ENCODE data around the gene EFS.

DNA sequence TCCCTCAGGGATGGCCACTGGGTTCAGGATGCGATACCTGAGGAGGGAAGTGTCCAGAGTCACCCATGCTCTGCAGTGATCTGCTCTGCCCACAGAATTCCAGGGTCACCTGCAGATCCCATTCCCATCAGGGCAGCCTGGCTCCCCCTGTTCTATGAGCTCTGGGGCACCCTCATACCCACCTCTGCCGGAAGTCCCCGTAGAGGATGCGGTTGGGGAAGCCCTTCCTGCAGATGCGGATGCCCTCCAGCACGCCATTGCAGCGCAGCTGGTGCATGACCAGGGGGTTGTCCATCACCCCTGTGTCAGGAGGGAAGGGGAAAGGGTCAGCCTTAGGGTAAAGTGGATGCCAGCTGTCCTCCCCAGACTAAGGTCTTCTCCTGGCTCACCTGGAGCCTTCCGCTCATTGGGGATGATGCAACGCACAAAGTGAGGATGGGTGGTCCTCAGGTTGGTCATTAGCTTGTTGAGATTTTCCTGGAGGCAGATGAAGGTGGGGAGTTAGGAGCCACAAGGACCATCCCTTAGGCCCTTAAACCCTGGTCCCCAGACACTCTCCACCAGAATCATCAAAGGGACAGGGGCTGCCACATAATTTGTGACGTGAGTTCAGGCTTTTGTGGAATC, 31.9 kb upstream of the EFS start:
- TF ChIP-seq GLIS3 (CRISPR knock-in tag; IDR thresholded peaks at IDR 0.05) (no peak), ZNF565 (CRISPR knock-in tag; conservative IDR thresholded peaks at IDR 0.05; ENCODE audit: low read depth) (no peak), ZFP3 (CRISPR knock-in tag; IDR thresholded peaks at IDR 0.05) (no peak)
- TF ChIP-seq, protein P1, sequence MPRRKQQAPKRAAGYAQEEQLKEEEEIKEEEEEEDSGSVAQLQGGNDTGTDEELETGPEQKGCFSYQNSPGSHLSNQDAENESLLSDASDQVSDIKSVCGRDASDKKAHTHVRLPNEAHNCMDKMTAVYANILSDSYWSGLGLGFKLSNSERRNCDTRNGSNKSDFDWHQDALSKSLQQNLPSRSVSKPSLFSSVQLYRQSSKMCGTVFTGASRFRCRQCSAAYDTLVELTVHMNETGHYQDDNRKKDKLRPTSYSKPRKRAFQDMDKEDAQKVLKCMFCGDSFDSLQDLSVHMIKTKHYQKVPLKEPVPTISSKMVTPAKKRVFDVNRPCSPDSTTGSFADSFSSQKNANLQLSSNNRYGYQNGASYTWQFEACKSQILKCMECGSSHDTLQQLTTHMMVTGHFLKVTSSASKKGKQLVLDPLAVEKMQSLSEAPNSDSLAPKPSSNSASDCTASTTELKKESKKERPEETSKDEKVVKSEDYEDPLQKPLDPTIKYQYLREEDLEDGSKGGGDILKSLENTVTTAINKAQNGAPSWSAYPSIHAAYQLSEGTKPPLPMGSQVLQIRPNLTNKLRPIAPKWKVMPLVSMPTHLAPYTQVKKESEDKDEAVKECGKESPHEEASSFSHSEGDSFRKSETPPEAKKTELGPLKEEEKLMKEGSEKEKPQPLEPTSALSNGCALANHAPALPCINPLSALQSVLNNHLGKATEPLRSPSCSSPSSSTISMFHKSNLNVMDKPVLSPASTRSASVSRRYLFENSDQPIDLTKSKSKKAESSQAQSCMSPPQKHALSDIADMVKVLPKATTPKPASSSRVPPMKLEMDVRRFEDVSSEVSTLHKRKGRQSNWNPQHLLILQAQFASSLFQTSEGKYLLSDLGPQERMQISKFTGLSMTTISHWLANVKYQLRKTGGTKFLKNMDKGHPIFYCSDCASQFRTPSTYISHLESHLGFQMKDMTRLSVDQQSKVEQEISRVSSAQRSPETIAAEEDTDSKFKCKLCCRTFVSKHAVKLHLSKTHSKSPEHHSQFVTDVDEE (CRISPR knock-in tag; IDR thresholded peaks at IDR 0.05) = no peak
- TF ChIP-seq, protein P2, sequence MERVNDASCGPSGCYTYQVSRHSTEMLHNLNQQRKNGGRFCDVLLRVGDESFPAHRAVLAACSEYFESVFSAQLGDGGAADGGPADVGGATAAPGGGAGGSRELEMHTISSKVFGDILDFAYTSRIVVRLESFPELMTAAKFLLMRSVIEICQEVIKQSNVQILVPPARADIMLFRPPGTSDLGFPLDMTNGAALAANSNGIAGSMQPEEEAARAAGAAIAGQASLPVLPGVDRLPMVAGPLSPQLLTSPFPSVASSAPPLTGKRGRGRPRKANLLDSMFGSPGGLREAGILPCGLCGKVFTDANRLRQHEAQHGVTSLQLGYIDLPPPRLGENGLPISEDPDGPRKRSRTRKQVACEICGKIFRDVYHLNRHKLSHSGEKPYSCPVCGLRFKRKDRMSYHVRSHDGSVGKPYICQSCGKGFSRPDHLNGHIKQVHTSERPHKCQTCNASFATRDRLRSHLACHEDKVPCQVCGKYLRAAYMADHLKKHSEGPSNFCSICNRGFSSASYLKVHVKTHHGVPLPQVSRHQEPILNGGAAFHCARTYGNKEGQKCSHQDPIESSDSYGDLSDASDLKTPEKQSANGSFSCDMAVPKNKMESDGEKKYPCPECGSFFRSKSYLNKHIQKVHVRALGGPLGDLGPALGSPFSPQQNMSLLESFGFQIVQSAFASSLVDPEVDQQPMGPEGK (CRISPR knock-in tag; IDR thresholded peaks at IDR 0.05; ENCODE audit: borderline replicate concordance) = no peak
